ENCODE results near the gene FAM53A. TPM values are rescaled to one million over a fixed set of nuclear protein-coding genes. Genes with fewer than 3 reads are reported as not detected.

Gene FAM53A
- total and polyA plus RNA-seq, 2 of the 13 experiments (the other 11 are each of a cell fraction or from before 2014, with no cell fraction given), result 0.48 to 1.1 TPM

- WGBS (ENCODE audit: low lambda C conversion rate), result 47% methylated on average over 12 of the region's 16 CpGs
- BruUV-seq (replicated peaks), result no TSS peak
- no peak overlapping the region for H3K9ac ChIP-seq (ENCODE audit: insufficient read depth, low read depth, low read length)
- H3K4me1 ChIP-seq (ENCODE audit: insufficient read depth, low read length), result peaks cover 10% of the 10 kb centered on the region
- no peaks in the 10 kb centered on the region for H3K36me3 ChIP-seq (replicated peaks in 1 of 2; ENCODE audit: control insufficient read depth in 1 of 2, insufficient read depth in 2 of 2, low read length in 2 of 2)
- DNase-seq (ENCODE audit: low spot score) (no peak), FAIRE-seq (no peak), ATAC-seq (peak; percentile 11; the same call in 2 of the 3 replicates)
- peaks cover 0 to 23% of the 10 kb centered on the region in 2 experiments; a peak in 4 of 5 replicates for H3K27me3 ChIP-seq (ENCODE audit: control insufficient read depth in 1 of 2, insufficient read depth in 2 of 2, low read length in 2 of 2)
- no peak overlapping the region for H2AFZ ChIP-seq (ENCODE audit: low read length)
- H3K4me3 ChIP-seq (replicated peaks in 1 of 3; ENCODE audit: insufficient read depth in 1 of 3, low read depth in 2 of 3, low read length in 3 of 3), result no peak overlapping the region
- H3K9me3 ChIP-seq (ENCODE audit: low read length), result no peaks in the 10 kb centered on the region
- intact Hi-C loops (cut with micrococcal nuclease; ENCODE audit: unreplicated experiment), result no loop called here
- ChIA-PET POLR2A (no interaction called here), CTCF (ENCODE audit: low intra/inter-chr PET ratio, low total read pairs) (no interaction called here)
- no peak overlapping the region for H3K4me2 ChIP-seq (ENCODE audit: low read depth, low read length)
- H4K20me1 ChIP-seq (ENCODE audit: insufficient read depth, low read length), result no peaks in the 10 kb centered on the region
- in situ Hi-C loops (cut with HindIII; ENCODE audit: extremely low pct_ligation_motif_present, low pct_unique_long_range_greater_than_20kb), result loop anchor here (5.0 kb wide), 1 partner anchor 275 kb away; no protein-coding TSS in a partner anchor
- H3K27ac ChIP-seq (ENCODE audit: extremely low read length, insufficient read depth, low read length), result no peak overlapping the region
- TF ChIP-seq ATF7-NPFF (CRISPR knock-in tag; IDR thresholded peaks at IDR 0.05; ENCODE audit: low read depth), result no peak
- no peak for TF ChIP-seq TBX2 (CRISPR knock-in tag; IDR thresholded peaks at IDR 0.05; ENCODE audit: borderline replicate concordance)
- no peak for TF ChIP-seq ZNF484 (CRISPR knock-in tag; IDR thresholded peaks at IDR 0.05; ENCODE audit: borderline replicate concordance, low read depth)
- no peak for TF ChIP-seq CHCHD3 (CRISPR knock-in tag; IDR thresholded peaks at IDR 0.05)
- TF ChIP-seq ZNF543 (CRISPR knock-in tag; IDR thresholded peaks at IDR 0.05), result no peak
- no peak for TF ChIP-seq SETDB1 (CRISPR knock-in tag; IDR thresholded peaks at IDR 0.05; ENCODE audit: borderline replicate concordance)
- no peak for TF ChIP-seq HCFC1 (IDR thresholded peaks at IDR 0.05; ENCODE audit: low read depth, low read length)
- TF ChIP-seq, protein P1, sequence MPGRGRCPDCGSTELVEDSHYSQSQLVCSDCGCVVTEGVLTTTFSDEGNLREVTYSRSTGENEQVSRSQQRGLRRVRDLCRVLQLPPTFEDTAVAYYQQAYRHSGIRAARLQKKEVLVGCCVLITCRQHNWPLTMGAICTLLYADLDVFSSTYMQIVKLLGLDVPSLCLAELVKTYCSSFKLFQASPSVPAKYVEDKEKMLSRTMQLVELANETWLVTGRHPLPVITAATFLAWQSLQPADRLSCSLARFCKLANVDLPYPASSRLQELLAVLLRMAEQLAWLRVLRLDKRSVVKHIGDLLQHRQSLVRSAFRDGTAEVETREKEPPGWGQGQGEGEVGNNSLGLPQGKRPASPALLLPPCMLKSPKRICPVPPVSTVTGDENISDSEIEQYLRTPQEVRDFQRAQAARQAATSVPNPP (CRISPR knock-in tag; IDR thresholded peaks at IDR 0.05), result no peak
- TF ChIP-seq ZBTB39 (CRISPR knock-in tag; IDR thresholded peaks at IDR 0.05), result no peak
- no peaks in the 10 kb centered on the region for H3K79me2 ChIP-seq (ENCODE audit: insufficient read depth, low read length)
These were observed 56.4 kb downstream of the FAM53A start for GRCh38 chr4:1627417-1628313.

All from HepG2 (cell line).